Activated T-helper 9 cell treated with anti-CD3 and anti-CD28 coated beads, Interleukin-2, amount 50 U/mL, for 16 hours (primary cell): Measurements from ENCODE around the gene MRPS34.

Experiments
- DNase-seq: peaks from one replicate; pipeline ENCODE4 v3.0.0-alpha.2; 2020; ENCODE audit warnings: low read depth

MRPS34 gene

GRCh38 chr16:1727651-1728624 is 45.0 kb downstream of the MRPS34 start:
- no peak for DNase-seq

- DNase-seq = no peak
Measured at GRCh38 chr16:1726661-1727502, 46.1 kb downstream of the MRPS34 start.

GRCh38 chr16:1724491-1724890 is 48.4 kb downstream of the MRPS34 start:
- no peak for DNase-seq

GRCh38 chr16:1723450-1724147 is 49.3 kb downstream of the MRPS34 start:
- DNase-seq = no peak
